MCF 10A (cell line): Measurements from ENCODE around the gene SRSF4. TPM values are rescaled to one million over a fixed set of nuclear protein-coding genes. Genes with fewer than 3 reads are reported as not detected.
"Not testable (repeated sequence)": the region's sequence is repeated elsewhere in the genome, so short reads cannot be mapped to it uniquely, and the experiment has no call there.

ENCODE experiments used
- BruUV-seq: library from RNA; stranded (reverse); fragments of 400-500 nt; replicated peaks from 2 replicates; lab custom pipeline; 2021; lab: Mats Ljungman, UMichigan
- CTCF ChIA-PET: fragments of 300-600 bp; sonication (Branson Sonifier 250); formaldehyde crosslinking; extraction: SDS; loops from one replicate; lab custom pipeline; 2021; ENCODE audit warnings: antibody characterized with exemption, inconsistent platforms; lab: Yijun Ruan, JAX
- POLR2A ChIA-PET: fragments of 300-600, 350-650 bp; sonication (Branson Sonifier 250); formaldehyde crosslinking; extraction: SDS; loops from one replicate; lab custom pipeline; 2020; ENCODE audit warnings: antibody characterized with exemption, inconsistent platforms; lab: Yijun Ruan, JAX
- DNase-seq: peaks from one replicate; pipeline ENCODE4 v3.0.0-alpha.2; 2018; ENCODE audit not compliant: unreplicated experiment
- H3K27ac Mint-ChIP-seq: one replicate; pipeline ENCODE4 v1.8.0; 2022; ENCODE audit warnings: mild to moderate bottlenecking, low read depth, mixed read lengths; ENCODE audit not compliant: unreplicated experiment
- H3K27me3 Mint-ChIP-seq: one replicate; pipeline ENCODE4 v1.8.0; 2022; ENCODE audit warnings: mixed read lengths; ENCODE audit not compliant: insufficient read depth, unreplicated experiment
- H3K36me3 Mint-ChIP-seq: one replicate; pipeline ENCODE4 v1.8.0; 2022; ENCODE audit warnings: mild to moderate bottlenecking, moderate library complexity, mixed read lengths; ENCODE audit not compliant: insufficient read depth, unreplicated experiment
- H3K4me1 Mint-ChIP-seq: one replicate; pipeline ENCODE4 v1.8.0; 2022; ENCODE audit warnings: mixed read lengths; ENCODE audit not compliant: insufficient read depth, unreplicated experiment
- H3K4me3 Mint-ChIP-seq: one replicate; pipeline ENCODE4 v1.8.0; 2022; ENCODE audit warnings: mild to moderate bottlenecking, moderate library complexity, mixed read lengths; ENCODE audit not compliant: unreplicated experiment
- H3K9me3 Mint-ChIP-seq: one replicate; pipeline ENCODE4 v1.8.0; 2022; ENCODE audit warnings: mixed read lengths; ENCODE audit not compliant: unreplicated experiment
- CTCF ChIP-seq: fragments of 200-600 bp; IDR thresholded peaks from one replicate; pipeline ENCODE4 v1.8.0; 2022; ENCODE audit warnings: antibody characterized with exemption, mild to moderate bottlenecking; ENCODE audit not compliant: unreplicated experiment
- intact Hi-C: fragments of 100-400 bp; cut with micrococcal nuclease; formaldehyde crosslinking; loops from 2 replicates; pipeline ENCODE4 v1.14.1; 2022
- total RNA-seq: library from RNA; stranded (reverse); gene quantifications from 2 replicates; pipeline ENCODE4 v1.2.3, GENCODE V29; 2022

SRSF4 gene
- total RNA-seq, 1 experiment from 2014 or later = 95.8 TPM

- TF ChIP-seq CTCF = no peak
- CTCF ChIA-PET = interaction anchor here (1.2 kb wide), 1 partner anchor 20 kb away, joined by 4 read pairs; no protein-coding TSS in a partner anchor
- BruUV-seq = no TSS peak
- H3K27ac Mint-ChIP-seq = no peak overlapping the region
- peaks cover 3% of the 10 kb centered on the region for H3K4me1 Mint-ChIP-seq
- POLR2A ChIA-PET = no interaction called here
- intact Hi-C loops = no loop called here
- peaks cover 33% of the 10 kb centered on the region for H3K36me3 Mint-ChIP-seq
- H3K4me3 Mint-ChIP-seq = no peak overlapping the region
- H3K9me3 Mint-ChIP-seq = no peaks in the 10 kb centered on the region
- no peak for DNase-seq
- no peaks in the 10 kb centered on the region for H3K27me3 Mint-ChIP-seq
Observed at GRCh38 chr1:29222686-29223085, 41.0 kb upstream of the SRSF4 start.

- POLR2A ChIA-PET, H3K27me3 Mint-ChIP-seq, BruUV-seq, intact Hi-C loops, H3K27ac Mint-ChIP-seq, DNase-seq, H3K9me3 Mint-ChIP-seq, H3K4me3 Mint-ChIP-seq, H3K4me1 Mint-ChIP-seq: not testable (repeated sequence)
- CTCF ChIA-PET = interaction anchor here (0.6 to 1.2 kb wide), 2 partner anchors 20 to 206 kb away, joined by 4 read pairs; no protein-coding TSS in a partner anchor
- peaks cover 33% of the 10 kb centered on the region for H3K36me3 Mint-ChIP-seq
Observed at GRCh38 chr1:29222260-29222659, 40.6 kb upstream of the SRSF4 start.

DNA sequence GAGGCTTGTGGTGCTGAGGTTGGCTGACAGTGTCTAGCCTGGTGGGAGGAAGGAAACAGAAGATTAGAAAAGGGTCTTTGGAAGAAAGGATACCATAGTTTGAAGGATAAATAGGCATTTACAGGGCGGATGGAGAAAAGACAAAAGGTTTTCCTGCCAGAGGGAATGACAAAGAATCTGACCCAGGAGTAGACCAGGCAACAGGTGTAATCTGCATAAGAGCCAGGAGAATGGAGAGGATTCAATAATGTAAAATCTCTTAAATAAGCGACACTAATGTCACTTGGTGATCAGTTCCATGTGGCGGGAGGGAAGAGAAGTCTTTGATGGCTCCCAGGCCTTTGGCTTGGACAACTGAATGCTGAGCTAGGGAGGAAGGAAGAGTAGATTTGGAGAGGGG is 39.6 kb upstream of the SRSF4 start:
- no TSS peak for BruUV-seq
- Mint-ChIP-seq H3K4me1 (no peaks in the 10 kb centered on the region), H3K4me3 (no peak overlapping the region), H3K36me3 (peaks cover 39% of the 10 kb centered on the region), H3K27me3 (no peaks in the 10 kb centered on the region), H3K27ac (no peak overlapping the region), H3K9me3 (no peaks in the 10 kb centered on the region)
- POLR2A ChIA-PET = interaction anchor here (1.4 kb wide), 1 partner anchor 8 kb away, joined by 3 read pairs; no protein-coding TSS in a partner anchor
- CTCF ChIA-PET = interaction anchor here (1.4 kb wide), 1 partner anchor 19 kb away, joined by 6 read pairs; no protein-coding TSS in a partner anchor
- TF ChIP-seq CTCF = no peak
- intact Hi-C loops = no loop called here
- DNase-seq = no peak

- Mint-ChIP-seq H3K4me3 (no peak overlapping the region), H3K27me3 (no peaks in the 10 kb centered on the region), H3K36me3 (peaks cover 53% of the 10 kb centered on the region), H3K27ac (peak overlapping the region; percentile 4), H3K4me1 (no peaks in the 10 kb centered on the region), H3K9me3 (no peaks in the 10 kb centered on the region)
- intact Hi-C loops = no loop called here
- POLR2A ChIA-PET = interaction anchor here (1.3 to 1.7 kb wide), 2 partner anchors 12 to 21 kb away, joined by 3 to 8 read pairs; no protein-coding TSS in a partner anchor
- BruUV-seq = no TSS peak
- DNase-seq = no peak
- TF ChIP-seq CTCF = no peak
- CTCF ChIA-PET = interaction anchor here (1.2 to 1.4 kb wide), 2 partner anchors 13 to 16 kb away, joined by 3 to 7 read pairs; partner anchors contain the start of gene MECR
Observed at GRCh38 chr1:29218223-29218622, 36.5 kb upstream of the SRSF4 start.
